Upper lobe of right lung (tissue), 1 donor: Measurements from ENCODE around the gene NAAA. TPM values are rescaled to one million over a fixed set of nuclear protein-coding genes. Genes with fewer than 3 reads are reported as not detected.

Experiments used
- ATAC-seq: fragments of 200-7000 bp; cut with Tn5 transposase; one replicate; pipeline ENCODE4 v1.9.1; 2020; ENCODE audit warnings: mild to moderate bottlenecking, moderate library complexity
- DNase-seq: peaks from one replicate; pipeline ENCODE4 v3.0.0-alpha.2; 2020
- H3K27ac ChIP-seq: fragments of 200-600 bp; one replicate; pipeline ENCODE4 v1.8.0; 2022
- H3K27me3 ChIP-seq: fragments of 200-600 bp; one replicate; pipeline ENCODE4 v1.8.0; 2022; ENCODE audit warnings: mild to moderate bottlenecking
- H3K36me3 ChIP-seq: fragments of 200-600 bp; one replicate; pipeline ENCODE4 v1.8.0; 2022
- H3K4me1 ChIP-seq: fragments of 200-600 bp; one replicate; pipeline ENCODE4 v1.8.0; 2022
- H3K4me3 ChIP-seq: fragments of 200-600 bp; one replicate; pipeline ENCODE4 v1.8.0; 2022; ENCODE audit warnings: mild to moderate bottlenecking
- H3K9me3 ChIP-seq: fragments of 200-600 bp; one replicate; pipeline ENCODE4 v1.8.0; 2022
- CTCF ChIP-seq: fragments of 200-600 bp; IDR thresholded peaks from one replicate; pipeline ENCODE4 v1.8.0; 2022; ENCODE audit warnings: antibody characterized with exemption
- intact Hi-C: fragments of 100-400 bp; cut with DNase I; formaldehyde crosslinking; loops from one replicate; pipeline ENCODE4 v1.11.0; 2022
- total RNA-seq: library from RNA; stranded (reverse); fragmentation: NEBNext Ultra II Directional; extraction: Animal tissue kit (Norgen Biotek cat#: 25700); gene quantifications from one replicate; pipeline ENCODE4 v1.2.1, GENCODE V29; 2021
- donor health status: DM: no; HTN: yes; CAD: no; lungs with severe emphysema.

NAAA gene
- total RNA-seq, 1 donor from 2014 or later, result 24.1 TPM

DNA sequence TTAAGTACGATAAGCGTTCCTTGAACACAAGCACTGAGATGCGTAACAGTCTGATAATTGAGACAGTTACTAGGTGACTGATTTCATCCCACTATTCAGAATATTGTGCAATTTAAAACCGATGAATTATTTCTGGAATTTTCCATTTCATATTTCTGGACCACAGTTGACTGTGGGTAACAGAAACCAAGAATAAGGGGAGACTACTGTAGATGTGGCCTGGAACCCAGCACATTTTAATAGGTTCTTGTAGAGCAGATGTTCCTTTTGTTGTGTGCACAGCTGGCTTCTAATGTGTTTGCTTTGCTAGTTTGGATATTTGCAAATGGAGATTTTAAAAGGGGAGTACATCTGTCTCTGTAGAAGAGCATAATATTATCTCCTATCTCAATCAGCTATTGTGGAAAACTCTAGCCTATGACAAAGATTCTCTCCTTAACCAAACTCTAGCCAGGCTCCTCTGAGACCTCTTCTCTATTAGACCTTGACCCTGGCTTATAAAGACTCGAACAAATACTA lies 16.4 kb downstream of the NAAA start:
- peaks cover 20% of the 10 kb centered on the region for H3K36me3 ChIP-seq
- no peak for ATAC-seq
- intact Hi-C loops, result no loop called here
- H3K4me1 ChIP-seq, result no peaks in the 10 kb centered on the region
- DNase-seq, result no peak
- H3K4me3 ChIP-seq, result no peak overlapping the region
- H3K27me3 ChIP-seq, result no peaks in the 10 kb centered on the region
- H3K9me3 ChIP-seq, result no peaks in the 10 kb centered on the region
- no peak for TF ChIP-seq CTCF
- no peak overlapping the region for H3K27ac ChIP-seq

DNA sequence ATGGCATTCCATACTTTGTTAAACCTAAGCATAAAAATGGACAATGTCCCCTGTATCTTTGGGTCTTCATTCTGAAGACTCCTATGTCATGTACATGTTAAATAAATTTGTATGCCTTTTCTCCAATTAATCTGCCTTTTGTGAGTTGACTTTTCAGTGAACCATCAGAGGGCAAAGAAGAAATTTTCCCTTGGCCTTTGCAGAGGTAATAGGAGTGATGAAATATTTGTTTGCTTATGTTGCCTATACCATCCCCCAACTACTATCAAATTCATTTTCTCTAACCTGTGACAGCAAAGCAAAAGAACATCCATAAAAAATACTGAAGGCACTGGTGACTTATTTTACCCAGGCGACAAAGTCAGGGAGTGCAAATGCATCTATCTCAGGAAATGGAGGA lies 18.2 kb downstream of the NAAA start:
- ATAC-seq (no peak), DNase-seq (no peak)
- H3K36me3 ChIP-seq, result peaks cover 17% of the 10 kb centered on the region
- H3K4me1 ChIP-seq, result no peaks in the 10 kb centered on the region
- H3K27me3 ChIP-seq, result no peaks in the 10 kb centered on the region
- no peak overlapping the region for H3K4me3 ChIP-seq
- intact Hi-C loops, result no loop called here
- no peak overlapping the region for H3K27ac ChIP-seq
- no peaks in the 10 kb centered on the region for H3K9me3 ChIP-seq
- no peak for TF ChIP-seq CTCF

DNA sequence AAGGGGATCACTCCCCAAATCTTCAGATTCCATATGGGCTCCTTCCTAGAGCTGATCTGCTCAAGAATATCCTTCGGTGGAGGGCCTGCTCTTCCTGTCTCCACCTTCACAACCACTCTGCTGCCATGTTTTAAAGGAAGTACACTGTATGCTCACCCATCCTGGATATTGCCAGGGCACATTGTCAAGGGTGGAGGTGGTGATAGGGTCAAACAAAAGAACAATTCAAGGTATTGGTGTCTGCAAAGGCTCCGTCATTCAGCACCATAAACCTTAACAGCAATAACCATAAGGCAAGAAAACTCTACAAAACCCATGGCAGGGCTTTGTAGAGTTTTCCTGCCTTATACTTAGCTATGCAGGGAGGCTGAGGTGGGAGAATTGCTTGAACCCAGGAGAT lies 18.9 kb downstream of the NAAA start:
- ATAC-seq, result no peak
- no peak for DNase-seq
- Histone ChIP-seq H3K27me3 (no peaks in the 10 kb centered on the region), H3K27ac (no peak overlapping the region), H3K4me3 (no peak overlapping the region), H3K9me3 (no peaks in the 10 kb centered on the region), H3K36me3 (peaks cover 17% of the 10 kb centered on the region), H3K4me1 (no peaks in the 10 kb centered on the region)
- TF ChIP-seq CTCF, result no peak
- intact Hi-C loops, result no loop called here

DNA sequence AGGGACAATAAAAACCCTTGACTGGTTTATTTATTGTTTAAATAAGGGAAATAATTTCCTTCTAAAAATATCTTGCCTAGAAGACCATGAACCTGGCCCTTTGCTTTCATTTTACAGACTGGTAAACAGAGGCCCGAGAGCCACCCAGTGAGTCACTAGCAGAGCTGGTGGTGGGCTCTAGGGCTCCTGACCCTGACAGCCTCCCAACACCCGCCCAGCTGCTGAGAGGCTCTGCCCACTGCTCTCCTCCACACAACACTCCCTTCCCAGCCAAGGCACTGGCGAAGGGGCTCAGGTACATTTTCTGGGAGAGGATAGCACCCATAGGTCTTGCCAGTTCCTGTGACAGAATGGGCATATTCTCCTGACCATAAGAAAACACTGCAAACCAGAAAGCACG lies 20.5 kb downstream of the NAAA start:
- Histone ChIP-seq H3K4me1 (no peaks in the 10 kb centered on the region), H3K27me3 (no peaks in the 10 kb centered on the region), H3K9me3 (no peaks in the 10 kb centered on the region), H3K4me3 (no peak overlapping the region), H3K27ac (no peak overlapping the region), H3K36me3 (peaks cover 17% of the 10 kb centered on the region)
- intact Hi-C loops, result no loop called here
- DNase-seq (no peak), ATAC-seq (no peak)
- TF ChIP-seq CTCF, result no peak

DNA sequence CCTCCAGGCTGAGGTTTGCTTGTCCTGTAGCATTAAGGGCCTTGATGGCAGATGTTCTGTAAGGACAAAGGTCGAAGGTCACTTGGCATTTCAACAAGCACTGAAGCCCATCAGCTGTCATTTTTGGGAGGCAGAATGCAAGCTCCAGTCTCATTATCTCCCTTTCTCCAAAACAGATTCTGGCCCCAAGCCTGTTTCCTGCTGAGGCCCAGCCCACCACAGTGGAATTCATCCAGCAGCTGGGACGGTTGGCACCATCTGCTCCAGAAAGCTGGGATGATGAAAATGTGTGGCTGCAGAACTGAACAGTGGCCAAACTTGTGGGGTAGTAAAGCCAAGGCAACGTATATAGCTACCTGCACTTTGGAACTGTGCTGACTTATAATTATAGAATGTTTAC lies 20.9 kb downstream of the NAAA start:
- no peak for TF ChIP-seq CTCF
- Histone ChIP-seq H3K4me3 (no peak overlapping the region), H3K27ac (no peak overlapping the region), H3K4me1 (no peaks in the 10 kb centered on the region), H3K27me3 (no peaks in the 10 kb centered on the region), H3K9me3 (no peaks in the 10 kb centered on the region), H3K36me3 (peaks cover 17% of the 10 kb centered on the region)
- ATAC-seq (no peak), DNase-seq (no peak)
- intact Hi-C loops, result no loop called here

DNA sequence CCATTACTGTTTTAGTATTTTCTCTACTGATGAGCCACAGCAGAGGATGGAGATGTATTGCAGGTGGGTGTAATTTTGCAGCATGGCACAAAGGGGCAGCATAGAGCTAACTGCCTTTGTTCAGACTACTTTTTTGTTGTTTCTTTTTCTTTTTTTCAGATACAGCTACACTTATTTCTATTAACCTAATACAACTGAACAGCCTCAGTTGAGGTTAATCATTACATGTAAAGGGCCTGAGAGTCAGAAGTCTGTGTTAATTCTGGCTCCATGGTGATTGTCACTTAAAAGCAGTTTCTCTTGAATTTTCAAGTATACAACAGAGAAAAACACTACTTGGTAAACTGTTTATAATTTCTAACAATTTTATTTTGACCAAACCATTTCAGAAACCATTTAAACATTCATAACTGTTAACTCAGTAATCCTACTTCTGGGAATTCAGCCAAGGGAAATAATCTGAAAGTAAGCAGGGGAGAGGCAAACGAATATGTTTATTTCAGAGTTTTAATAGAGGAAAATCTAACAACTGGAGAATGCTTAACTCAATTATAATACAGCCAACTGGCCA lies 24.6 kb downstream of the NAAA start:
- Histone ChIP-seq H3K27ac (no peak overlapping the region), H3K9me3 (no peaks in the 10 kb centered on the region), H3K27me3 (no peaks in the 10 kb centered on the region), H3K36me3 (peaks cover 14% of the 10 kb centered on the region), H3K4me1 (no peaks in the 10 kb centered on the region), H3K4me3 (no peak overlapping the region)
- peak; percentile 84 for ATAC-seq
- no peak for DNase-seq
- intact Hi-C loops, result no loop called here
- peak; percentile 70 for TF ChIP-seq CTCF
